ENCODE measurements around the gene ID4. TPM values are rescaled to one million over a fixed set of nuclear protein-coding genes. Genes with fewer than 3 reads are reported as not detected.

Gene ID4
- total and polyA plus RNA-seq, 2 of the 4 experiments (the other 2 are of a cell fraction), result 3.0 to 3.6 TPM

DNA sequence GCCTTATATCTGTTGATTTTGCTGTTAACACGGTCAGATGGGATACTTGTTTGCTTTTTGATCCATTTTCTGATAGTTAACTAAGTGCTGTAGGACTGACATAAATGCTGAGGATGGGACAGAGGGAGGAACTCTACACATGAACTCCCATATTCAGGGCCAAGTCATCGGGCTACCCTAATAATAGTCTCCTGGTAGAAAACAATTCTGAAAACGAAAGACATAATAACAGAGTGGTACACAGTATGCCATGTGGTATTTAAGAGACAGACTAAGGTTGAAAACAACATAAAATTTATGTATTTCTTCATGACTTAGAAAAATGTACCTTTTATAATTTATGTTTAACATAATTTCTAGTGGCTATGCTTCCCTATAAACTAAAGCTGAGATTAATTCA is 12.0 kb downstream of the ID4 start:
- Histone ChIP-seq H4K5ac (ENCODE audit: low read depth, low read length) (no peak overlapping the region), H3K18ac (ENCODE audit: low read depth, low read length) (no peak overlapping the region), H3K23ac (ENCODE audit: low read depth, low read length) (no peak overlapping the region), H2AFZ (replicated peaks; ENCODE audit: low read length, poor library complexity) (no peak overlapping the region), H3K4me1 (ENCODE audit: control insufficient read depth, insufficient read depth, low read length) (peaks cover 8% of the 10 kb centered on the region), H3K4me3 (ENCODE audit: insufficient read depth, low read depth, low read length) (no peak overlapping the region), H3K79me1 (ENCODE audit: low read depth in 1 of 2, low read length in 2 of 2) (no peaks in the 10 kb centered on the region), H3K36me3 (ENCODE audit: control insufficient read depth, insufficient read depth, low read length) (no peaks in the 10 kb centered on the region), H4K8ac (ENCODE audit: low read depth in 2 of 2, low read length in 2 of 2) (no peak overlapping the region), H3K14ac (replicated peaks; ENCODE audit: low read depth, low read length) (no peak overlapping the region), H3K4me2 (ENCODE audit: low read depth, low read length) (no peak overlapping the region), H3K9me1 (ENCODE audit: insufficient read depth, low read length) (peaks cover 6% of the 10 kb centered on the region; the same call in 1 of the 2 replicates), H3K9ac (ENCODE audit: low read depth, low read length) (no peak overlapping the region), H3K4ac (ENCODE audit: low read depth, low read length) (no peak overlapping the region), H3K56ac (ENCODE audit: extremely low read depth, insufficient read depth, low read length) (no peak overlapping the region), H2BK5ac (ENCODE audit: low read depth, low read length, poor library complexity, severe bottlenecking) (no peak overlapping the region), H2AK5ac (ENCODE audit: low read depth, low read length) (no peak overlapping the region), H2BK15ac (ENCODE audit: low read depth, low read length) (no peak overlapping the region), H4K91ac (ENCODE audit: insufficient read depth, low read depth, low read length) (no peak overlapping the region), H3K27me3 (ENCODE audit: control insufficient read depth, insufficient read depth, low read length) (no peaks in the 10 kb centered on the region), H3K9me3 (ENCODE audit: control insufficient read depth, insufficient read depth, low read length) (no peaks in the 10 kb centered on the region), H2BK120ac (ENCODE audit: low read depth, low read length) (no peak overlapping the region), H2BK20ac (ENCODE audit: low read depth, low read length) (no peak overlapping the region), H2AK9ac (replicated peaks; ENCODE audit: low read depth, low read length, poor library complexity) (no peak overlapping the region), H4K20me1 (ENCODE audit: insufficient read depth, low read length) (no peaks in the 10 kb centered on the region), H3K27ac (ENCODE audit: insufficient read depth, low read length) (no peak overlapping the region)
- no TSS peak for BruUV-seq (replicated peaks)
- ATAC-seq (ENCODE audit: low read depth) (no peak), DNase-seq (no peak)
- CTCF ChIA-PET, result interaction anchor here (1.3 kb wide), 1 partner anchor 10 kb away, joined by 5 read pairs; no protein-coding TSS in a partner anchor
- TF ChIP-seq BHLHE40 (IDR thresholded peaks at IDR 0.05; ENCODE audit: low read depth, low read length) (no peak), CHD1 (IDR thresholded peaks at IDR 0.05; ENCODE audit: low read depth, low read length) (no peak), POLR2A (IDR thresholded peaks at IDR 0.05; ENCODE audit: low read depth, low read length) (no peak), MAZ (IDR thresholded peaks at IDR 0.05; ENCODE audit: borderline replicate concordance, low read depth, low read length) (no peak), SMC3 (IDR thresholded peaks at IDR 0.05; ENCODE audit: low read depth, low read length) (no peak), RAD21 (IDR thresholded peaks at IDR 0.05; ENCODE audit: low read length) (no peak), FOS (IDR thresholded peaks at IDR 0.05; ENCODE audit: low read depth, low read length) (no peak), RFX5 (IDR thresholded peaks at IDR 0.05; ENCODE audit: low read depth, low read length) (no peak), MXI1 (IDR thresholded peaks at IDR 0.05; ENCODE audit: borderline replicate concordance, low read depth, low read length) (no peak)
- TF ChIP-seq, protein P1, sequence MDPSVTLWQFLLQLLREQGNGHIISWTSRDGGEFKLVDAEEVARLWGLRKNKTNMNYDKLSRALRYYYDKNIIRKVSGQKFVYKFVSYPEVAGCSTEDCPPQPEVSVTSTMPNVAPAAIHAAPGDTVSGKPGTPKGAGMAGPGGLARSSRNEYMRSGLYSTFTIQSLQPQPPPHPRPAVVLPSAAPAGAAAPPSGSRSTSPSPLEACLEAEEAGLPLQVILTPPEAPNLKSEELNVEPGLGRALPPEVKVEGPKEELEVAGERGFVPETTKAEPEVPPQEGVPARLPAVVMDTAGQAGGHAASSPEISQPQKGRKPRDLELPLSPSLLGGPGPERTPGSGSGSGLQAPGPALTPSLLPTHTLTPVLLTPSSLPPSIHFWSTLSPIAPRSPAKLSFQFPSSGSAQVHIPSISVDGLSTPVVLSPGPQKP (IDR thresholded peaks at IDR 0.05; ENCODE audit: borderline replicate concordance, low read depth, low read length), result no peak
- POLR2A ChIA-PET (ENCODE audit: unreplicated experiment), result no interaction called here
- dilution Hi-C loops (cut with HindIII; ENCODE audit: low sequenced_read_pairs, unreplicated experiment) (no loop called here), in situ Hi-C loops (cut with MboI; ENCODE audit: low sequenced_read_pairs) (no loop called here), intact Hi-C loops (cut with micrococcal nuclease) (no loop called here)
- WGBS, 2 experiments (ENCODE audit: extremely low coverage in 2 of 2, insufficient read length in 1 of 2), result no CpG with 5 or more reads among the region's 3 CpGs
